Right cardiac atrium (tissue), 5 donors: ENCODE measurements around the gene POP5. TPM values are rescaled to one million over a fixed set of nuclear protein-coding genes. Genes with fewer than 3 reads are reported as not detected.

Source experiments
- polyA plus RNA-seq: library from polyadenylated mRNA; stranded (reverse); fragments of 200-250 nt; gene quantifications from one replicate; pipeline ENCODE4 v1.2.3, GENCODE V29; 2013
- total RNA-seq, 4 donors: library from RNA; stranded (reverse); fragmentation: NEBNext Ultra II Directional; extraction: Animal tissue kit (Norgen Biotek cat#: 25700); gene quantifications; one replicate each; pipeline ENCODE4 v1.2.1, GENCODE V29; 2021
- donor health status: healthy with polysubstance abuse.
- donor health status: DM: no; HTN: yes; CAD: no.
- donor health status: DM: no; HTN: no; CAD: no.
- donor health status: DM: no; HTN: yes; CAD: no; lungs with severe emphysema.
- donor health status: DM: yes; HTN: yes; CAD: no.

The POP5 gene
- total and polyA plus RNA-seq, 5 donors: 31.4 to 54.1 (median 45.0) TPM

Other genes with a start within 250 kb of the POP5 start
- gene MSI1, start 212.2 kb downstream of the POP5 start, total RNA-seq: 10 to 100 TPM in 1 of 4 donors, 1 to 10 TPM in 3; 3.0 to 10.7 (median 5.1) TPM
- 2.1 TPM for gene MSI1, start 212.2 kb downstream of the POP5 start, polyA plus RNA-seq
- gene COX6A1, start 143.3 kb downstream of the POP5 start, total RNA-seq: 100 to 1,000 TPM; 132 to 197 (median 183) TPM
- 553 TPM for gene COX6A1, start 143.3 kb downstream of the POP5 start, polyA plus RNA-seq
- gene TRIAP1, start 135.0 kb downstream of the POP5 start, total RNA-seq: 10 to 100 TPM; 11.5 to 16.2 (median 12.8) TPM
- 16.8 TPM for gene TRIAP1, start 135.0 kb downstream of the POP5 start, polyA plus RNA-seq
- gene GATC, start 135.0 kb downstream of the POP5 start, total RNA-seq: 10 to 100 TPM; 14.1 to 16.2 (median 15.5) TPM
- 7.2 TPM for gene GATC, start 135.0 kb downstream of the POP5 start, polyA plus RNA-seq
- 10 to 100 TPM; 43.5 to 59.5 (median 47.9) TPM for gene SRSF9, start 111.7 kb downstream of the POP5 start, total RNA-seq
- 40.3 TPM for gene SRSF9, start 111.7 kb downstream of the POP5 start, polyA plus RNA-seq
- gene DYNLL1, start 85.3 kb downstream of the POP5 start, total RNA-seq: 100 to 1,000 TPM; 164 to 299 (median 224) TPM
- 350 TPM for gene DYNLL1, start 85.3 kb downstream of the POP5 start, polyA plus RNA-seq
- 10 to 100 TPM; 26.2 to 30.6 (median 27.6) TPM for gene COQ5, start 52.2 kb downstream of the POP5 start, total RNA-seq
- 40.5 TPM for gene COQ5, start 52.2 kb downstream of the POP5 start, polyA plus RNA-seq
- 100 to 1,000 TPM; 235 to 259 (median 237) TPM for gene RNF10, start 47.0 kb downstream of the POP5 start, total RNA-seq
- gene RNF10, start 47.0 kb downstream of the POP5 start, polyA plus RNA-seq: 281 TPM
- gene CABP1, start 59.2 kb upstream of the POP5 start, total RNA-seq: 1 to 10 TPM in 3 of 4 donors, under 1 TPM in 1; 0.89 to 4.0 (median 2.0) TPM
- 3.0 TPM for gene CABP1, start 59.2 kb upstream of the POP5 start, polyA plus RNA-seq
- 100 to 1,000 TPM; 157 to 257 (median 193) TPM for gene MLEC, start 105.7 kb upstream of the POP5 start, total RNA-seq
- gene MLEC, start 105.7 kb upstream of the POP5 start, polyA plus RNA-seq: 93.6 TPM
- 10 to 100 TPM; 15.7 to 17.8 (median 16.7) TPM for gene UNC119B, start 129.1 kb upstream of the POP5 start, total RNA-seq
- 7.0 TPM for gene UNC119B, start 129.1 kb upstream of the POP5 start, polyA plus RNA-seq
- gene ACADS, start 144.4 kb upstream of the POP5 start, total RNA-seq: 10 to 100 TPM; 34.2 to 51.3 (median 42.5) TPM
- 68.0 TPM for gene ACADS, start 144.4 kb upstream of the POP5 start, polyA plus RNA-seq